HepG2 (cell line): Measurements from ENCODE around the gene FAM83C. TPM values are rescaled to one million over a fixed set of nuclear protein-coding genes. Genes with fewer than 3 reads are reported as not detected.

Source experiments
- IRX3 ChIP-seq: sonication (generic); formaldehyde crosslinking; IDR thresholded peaks from 2 replicates; pipeline ENCODE4 v1.8.1; 2023; ENCODE audit warnings: mild to moderate bottlenecking, low read depth, missing genetic modification reagents, borderline replicate concordance
- ISL2 ChIP-seq: sonication (generic); formaldehyde crosslinking; IDR thresholded peaks from 2 replicates; pipeline ENCODE4 v1.5.0; 2020; ENCODE audit warnings: missing genetic modification reagents
- NBN ChIP-seq: fragments of 450-650 bp; conservative IDR thresholded peaks from 2 replicates; pipeline ENCODE4 v1.6.1; 2017
- NFE2L1 ChIP-seq: sonication (generic); formaldehyde crosslinking; IDR thresholded peaks from 2 replicates; pipeline ENCODE4 v1.4.0; 2020; ENCODE audit warnings: missing genetic modification reagents, mild to moderate bottlenecking, borderline replicate concordance
- ZMYM3 ChIP-seq: sonication (generic); formaldehyde crosslinking; IDR thresholded peaks from 2 replicates; pipeline ENCODE4 v1.5.1; 2020; ENCODE audit warnings: mild to moderate bottlenecking, missing genetic modification reagents
- ZNF292 ChIP-seq: sonication (generic); formaldehyde crosslinking; IDR thresholded peaks from 2 replicates; pipeline ENCODE4 v1.8.1; 2022; ENCODE audit warnings: mild to moderate bottlenecking, low read depth, missing genetic modification reagents, borderline replicate concordance
- ZNF570 ChIP-seq: sonication (generic); formaldehyde crosslinking; IDR thresholded peaks from 2 replicates; pipeline ENCODE4 v1.4.0; 2020; ENCODE audit warnings: mild to moderate bottlenecking, missing genetic modification reagents, borderline replicate concordance
- ZNF605 ChIP-seq: sonication (generic); formaldehyde crosslinking; IDR thresholded peaks from 2 replicates; pipeline ENCODE4 v1.8.0; 2022; ENCODE audit warnings: mild to moderate bottlenecking, missing genetic modification reagents
- ZNF766 ChIP-seq: sonication (generic); formaldehyde crosslinking; IDR thresholded peaks from 2 replicates; pipeline ENCODE4 v1.5.0; 2020; ENCODE audit warnings: missing genetic modification reagents, borderline replicate concordance
- polyA plus RNA-seq, 8 experiments: library from polyadenylated mRNA; depleted of rRNA in 3 of 8; stranded (reverse) in 7 of 8; unstranded in 1 of 8; fragments of >200 nt; fragmentation: Illumina TruSeq in 4 of 8; extraction: Trizol in 4 of 8; gene quantifications; 2 replicates each; pipeline versions ENCODE4 v1.2.1 to v1.2.3, GENCODE V29; 2011 to 2016; ENCODE audit warnings: low read depth in 4 of 8, missing spikeins in 1 of 8, mixed read lengths in 1 of 8; ENCODE audit not compliant: insufficient read depth in 1 of 8
- total RNA-seq, 5 experiments: library from RNA; depleted of rRNA; stranded (reverse); fragments of >200 nt; fragmentation: Illumina TruSeq; extraction: Trizol; gene quantifications; 2 replicates each; pipeline ENCODE4 v1.2.3, GENCODE V29; 2016; ENCODE audit warnings: low read depth in 1 of 5
- TF ChIP-seq, protein P1 (sequence below): sonication (generic); formaldehyde crosslinking; IDR thresholded peaks from 2 replicates; pipeline ENCODE4 v1.5.1; 2020; ENCODE audit warnings: missing genetic modification reagents, mild to moderate bottlenecking, borderline replicate concordance
- TF ChIP-seq, protein P2 (sequence below): sonication (generic); formaldehyde crosslinking; IDR thresholded peaks from 2 replicates; pipeline ENCODE4 v1.8.0; 2022; ENCODE audit warnings: mild to moderate bottlenecking, missing genetic modification reagents, moderate library complexity
- TF ChIP-seq, protein P3 (sequence below): sonication (generic); formaldehyde crosslinking; conservative IDR thresholded peaks from 2 replicates; pipeline ENCODE4 v1.4.0; 2020; ENCODE audit warnings: mild to moderate bottlenecking, missing genetic modification reagents, moderate library complexity
- TF ChIP-seq, protein P4 (sequence below): sonication (generic); formaldehyde crosslinking; IDR thresholded peaks from 2 replicates; pipeline ENCODE4 v1.4.0; 2020; ENCODE audit warnings: missing genetic modification reagents
- TF ChIP-seq, protein P5 (sequence below): sonication (generic); formaldehyde crosslinking; IDR thresholded peaks from 2 replicates; pipeline ENCODE4 v1.4.0; 2020; ENCODE audit warnings: mild to moderate bottlenecking, missing genetic modification reagents

FAM83C gene
- total and polyA plus RNA-seq, 2 of the 13 experiments (the other 11 are each of a cell fraction or from before 2014, with no cell fraction given) = 0.04 TPM; not detected in 1

DNA sequence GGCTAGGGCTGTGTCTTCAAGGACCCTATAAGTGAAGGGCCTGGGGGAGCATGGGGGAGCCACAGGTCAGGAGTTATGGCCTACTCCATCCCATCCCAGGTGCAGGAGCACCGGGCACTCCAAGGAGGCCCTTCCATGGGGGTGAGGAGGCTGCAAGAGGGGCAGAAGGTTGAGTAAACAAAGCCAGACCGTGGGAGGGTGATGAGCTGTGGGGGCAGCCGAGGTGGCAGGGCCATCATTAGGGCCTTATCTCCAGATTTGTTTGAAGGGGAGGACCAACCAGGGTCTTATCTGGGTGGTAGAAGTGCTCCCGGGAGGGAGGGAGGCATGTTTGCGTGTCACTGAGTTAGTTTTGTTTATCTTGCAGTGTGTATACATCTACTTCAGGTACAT is 2.1 kb upstream of the FAM83C start (continued):
- TF ChIP-seq, protein P1, sequence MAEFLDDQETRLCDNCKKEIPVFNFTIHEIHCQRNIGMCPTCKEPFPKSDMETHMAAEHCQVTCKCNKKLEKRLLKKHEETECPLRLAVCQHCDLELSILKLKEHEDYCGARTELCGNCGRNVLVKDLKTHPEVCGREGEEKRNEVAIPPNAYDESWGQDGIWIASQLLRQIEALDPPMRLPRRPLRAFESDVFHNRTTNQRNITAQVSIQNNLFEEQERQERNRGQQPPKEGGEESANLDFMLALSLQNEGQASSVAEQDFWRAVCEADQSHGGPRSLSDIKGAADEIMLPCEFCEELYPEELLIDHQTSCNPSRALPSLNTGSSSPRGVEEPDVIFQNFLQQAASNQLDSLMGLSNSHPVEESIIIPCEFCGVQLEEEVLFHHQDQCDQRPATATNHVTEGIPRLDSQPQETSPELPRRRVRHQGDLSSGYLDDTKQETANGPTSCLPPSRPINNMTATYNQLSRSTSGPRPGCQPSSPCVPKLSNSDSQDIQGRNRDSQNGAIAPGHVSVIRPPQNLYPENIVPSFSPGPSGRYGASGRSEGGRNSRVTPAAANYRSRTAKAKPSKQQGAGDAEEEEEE = no peak
- TF ChIP-seq, protein P2, sequence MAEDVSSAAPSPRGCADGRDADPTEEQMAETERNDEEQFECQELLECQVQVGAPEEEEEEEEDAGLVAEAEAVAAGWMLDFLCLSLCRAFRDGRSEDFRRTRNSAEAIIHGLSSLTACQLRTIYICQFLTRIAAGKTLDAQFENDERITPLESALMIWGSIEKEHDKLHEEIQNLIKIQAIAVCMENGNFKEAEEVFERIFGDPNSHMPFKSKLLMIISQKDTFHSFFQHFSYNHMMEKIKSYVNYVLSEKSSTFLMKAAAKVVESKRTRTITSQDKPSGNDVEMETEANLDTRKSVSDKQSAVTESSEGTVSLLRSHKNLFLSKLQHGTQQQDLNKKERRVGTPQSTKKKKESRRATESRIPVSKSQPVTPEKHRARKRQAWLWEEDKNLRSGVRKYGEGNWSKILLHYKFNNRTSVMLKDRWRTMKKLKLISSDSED = no peak
- TF ChIP-seq ZNF570 (no peak), ZMYM3 (CRISPR knock-in tag) (no peak), ISL2 (CRISPR knock-in tag) (no peak), NFE2L1 (peak; percentile 5; the same call in 1 of the 2 replicates), ZNF292 (CRISPR knock-in tag) (0 out of 2 replicates have a peak, but pooled peaks have one; percentile 10), ZNF605 (no peak), NBN (no peak), ZNF766 (CRISPR knock-in tag) (0 out of 2 replicates have a peak, but pooled peaks have one; percentile 5), IRX3 (no peak)
- TF ChIP-seq, protein P3, sequence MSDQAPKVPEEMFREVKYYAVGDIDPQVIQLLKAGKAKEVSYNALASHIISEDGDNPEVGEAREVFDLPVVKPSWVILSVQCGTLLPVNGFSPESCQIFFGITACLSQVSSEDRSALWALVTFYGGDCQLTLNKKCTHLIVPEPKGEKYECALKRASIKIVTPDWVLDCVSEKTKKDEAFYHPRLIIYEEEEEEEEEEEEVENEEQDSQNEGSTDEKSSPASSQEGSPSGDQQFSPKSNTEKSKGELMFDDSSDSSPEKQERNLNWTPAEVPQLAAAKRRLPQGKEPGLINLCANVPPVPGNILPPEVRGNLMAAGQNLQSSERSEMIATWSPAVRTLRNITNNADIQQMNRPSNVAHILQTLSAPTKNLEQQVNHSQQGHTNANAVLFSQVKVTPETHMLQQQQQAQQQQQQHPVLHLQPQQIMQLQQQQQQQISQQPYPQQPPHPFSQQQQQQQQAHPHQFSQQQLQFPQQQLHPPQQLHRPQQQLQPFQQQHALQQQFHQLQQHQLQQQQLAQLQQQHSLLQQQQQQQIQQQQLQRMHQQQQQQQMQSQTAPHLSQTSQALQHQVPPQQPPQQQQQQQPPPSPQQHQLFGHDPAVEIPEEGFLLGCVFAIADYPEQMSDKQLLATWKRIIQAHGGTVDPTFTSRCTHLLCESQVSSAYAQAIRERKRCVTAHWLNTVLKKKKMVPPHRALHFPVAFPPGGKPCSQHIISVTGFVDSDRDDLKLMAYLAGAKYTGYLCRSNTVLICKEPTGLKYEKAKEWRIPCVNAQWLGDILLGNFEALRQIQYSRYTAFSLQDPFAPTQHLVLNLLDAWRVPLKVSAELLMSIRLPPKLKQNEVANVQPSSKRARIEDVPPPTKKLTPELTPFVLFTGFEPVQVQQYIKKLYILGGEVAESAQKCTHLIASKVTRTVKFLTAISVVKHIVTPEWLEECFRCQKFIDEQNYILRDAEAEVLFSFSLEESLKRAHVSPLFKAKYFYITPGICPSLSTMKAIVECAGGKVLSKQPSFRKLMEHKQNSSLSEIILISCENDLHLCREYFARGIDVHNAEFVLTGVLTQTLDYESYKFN (CRISPR knock-in tag) = no peak
- TF ChIP-seq, protein P4, sequence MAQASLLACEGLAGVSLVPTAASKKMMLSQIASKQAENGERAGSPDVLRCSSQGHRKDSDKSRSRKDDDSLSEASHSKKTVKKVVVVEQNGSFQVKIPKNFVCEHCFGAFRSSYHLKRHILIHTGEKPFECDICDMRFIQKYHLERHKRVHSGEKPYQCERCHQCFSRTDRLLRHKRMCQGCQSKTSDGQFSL = no peak
- TF ChIP-seq, protein P5, sequence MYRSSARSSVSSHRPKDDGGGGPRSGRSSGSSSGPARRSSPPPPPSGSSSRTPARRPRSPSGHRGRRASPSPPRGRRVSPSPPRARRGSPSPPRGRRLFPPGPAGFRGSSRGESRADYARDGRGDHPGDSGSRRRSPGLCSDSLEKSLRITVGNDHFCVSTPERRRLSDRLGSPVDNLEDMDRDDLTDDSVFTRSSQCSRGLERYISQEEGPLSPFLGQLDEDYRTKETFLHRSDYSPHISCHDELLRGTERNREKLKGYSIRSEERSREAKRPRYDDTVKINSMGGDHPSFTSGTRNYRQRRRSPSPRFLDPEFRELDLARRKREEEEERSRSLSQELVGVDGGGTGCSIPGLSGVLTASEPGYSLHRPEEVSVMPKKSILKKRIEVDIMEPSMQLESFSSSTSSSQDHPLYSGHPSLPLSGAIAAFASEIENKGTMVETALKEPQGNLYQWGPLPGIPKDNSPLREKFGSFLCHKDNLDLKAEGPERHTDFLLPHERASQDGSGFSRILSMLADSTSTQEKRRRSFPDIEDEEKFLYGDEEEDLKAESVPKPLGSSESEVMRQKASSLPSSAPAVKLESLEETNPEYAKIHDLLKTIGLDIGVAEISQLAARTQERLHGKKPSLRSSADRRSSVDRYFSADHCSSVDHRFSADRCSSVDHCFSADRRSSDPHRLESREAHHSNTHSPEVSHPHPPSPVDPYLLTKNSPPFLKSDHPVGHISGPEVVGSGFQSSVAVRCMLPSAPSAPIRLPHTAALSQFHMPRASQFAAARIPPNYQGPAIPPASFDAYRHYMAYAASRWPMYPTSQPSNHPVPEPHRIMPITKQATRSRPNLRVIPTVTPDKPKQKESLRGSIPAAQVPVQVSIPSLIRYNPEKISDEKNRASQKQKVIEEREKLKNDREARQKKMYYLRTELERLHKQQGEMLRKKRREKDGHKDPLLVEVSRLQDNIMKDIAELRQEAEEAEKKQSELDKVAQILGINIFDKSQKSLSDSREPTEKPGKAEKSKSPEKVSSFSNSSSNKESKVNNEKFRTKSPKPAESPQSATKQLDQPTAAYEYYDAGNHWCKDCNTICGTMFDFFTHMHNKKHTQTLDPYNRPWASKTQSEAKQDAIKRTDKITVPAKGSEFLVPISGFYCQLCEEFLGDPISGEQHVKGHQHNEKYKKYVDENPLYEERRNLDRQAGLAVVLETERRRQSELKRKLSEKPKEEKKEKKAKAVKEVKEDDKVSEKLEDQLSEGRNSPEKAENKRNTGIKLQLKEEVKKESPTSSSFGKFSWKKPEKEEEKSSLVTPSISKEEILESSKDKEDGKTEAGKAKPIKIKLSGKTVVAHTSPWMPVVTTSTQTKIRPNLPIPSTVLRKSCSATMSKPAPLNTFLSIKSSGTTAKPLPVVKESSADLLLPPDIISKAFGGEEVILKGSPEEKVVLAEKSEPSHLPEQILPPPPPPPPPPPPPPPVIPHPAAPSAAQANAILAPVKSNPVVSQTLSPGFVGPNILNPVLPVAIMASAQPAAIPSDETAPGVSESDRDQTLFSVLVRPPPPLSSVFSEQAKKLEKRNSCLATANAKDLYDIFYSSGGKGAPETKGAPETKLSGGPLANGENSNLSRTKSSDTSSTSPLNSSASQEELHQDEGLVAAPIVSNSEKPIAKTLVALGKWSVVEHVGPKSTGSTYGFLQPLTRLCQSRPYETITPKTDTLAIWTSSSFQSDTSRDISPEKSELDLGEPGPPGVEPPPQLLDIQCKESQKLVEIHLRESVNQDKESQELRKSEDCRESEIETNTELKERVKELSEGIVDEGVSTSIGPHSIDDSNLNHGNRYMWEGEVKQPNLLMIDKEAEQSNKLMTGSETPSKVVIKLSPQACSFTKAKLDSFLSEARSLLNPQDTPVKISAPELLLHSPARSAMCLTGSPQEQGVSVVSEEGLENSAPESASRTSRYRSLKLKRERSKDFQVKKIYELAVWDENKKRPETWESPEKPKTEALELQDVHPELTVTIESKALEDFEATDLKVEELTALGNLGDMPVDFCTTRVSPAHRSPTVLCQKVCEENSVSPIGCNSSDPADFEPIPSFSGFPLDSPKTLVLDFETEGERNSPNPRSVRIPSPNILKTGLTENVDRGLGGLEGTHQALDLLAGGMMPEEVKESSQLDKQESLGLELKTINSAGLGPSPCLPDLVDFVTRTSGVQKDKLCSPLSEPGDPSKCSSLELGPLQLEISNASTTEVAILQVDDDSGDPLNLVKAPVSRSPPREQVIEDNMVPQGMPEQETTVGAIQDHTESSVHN (CRISPR knock-in tag) = no peak
